Fibroblast of lung (primary cell): ENCODE measurements around the gene WNT7A. TPM values are rescaled to one million over a fixed set of nuclear protein-coding genes. Genes with fewer than 3 reads are reported as not detected.

Experiments used
- DNase-seq, 2 donors: peaks; one replicate each; pipeline versions ENCODE4 v3.0.0 to v3.0.0-alpha.2; 2010; ENCODE audit warnings: low read depth in 2 of 2
- H2AFZ ChIP-seq: 2 replicates; pipeline ENCODE4 v1.5.1; 2012; ENCODE audit warnings: low read length, control low read depth, inconsistent platforms
- H3K27ac ChIP-seq: 2 replicates; pipeline ENCODE4 v1.5.1; 2011; ENCODE audit warnings: low read length, control low read depth; ENCODE audit not compliant: insufficient read depth
- H3K27me3 ChIP-seq: 2 replicates; pipeline ENCODE4 v1.5.1; 2011; ENCODE audit warnings: mild to moderate bottlenecking, low read length; ENCODE audit not compliant: control insufficient read depth, insufficient read depth
- H3K36me3 ChIP-seq: 2 replicates; pipeline ENCODE4 v1.5.1; 2011; ENCODE audit warnings: low read length; ENCODE audit not compliant: control insufficient read depth, insufficient read depth
- H3K4me1 ChIP-seq: 2 replicates; pipeline ENCODE4 v1.5.1; 2011; ENCODE audit warnings: low read length; ENCODE audit not compliant: control insufficient read depth, insufficient read depth; ENCODE audit errors: extremely low read depth
- H3K4me2 ChIP-seq: 2 replicates; pipeline ENCODE4 v1.5.1; 2011; ENCODE audit warnings: low read length, control low read depth; ENCODE audit not compliant: insufficient read depth; ENCODE audit errors: extremely low read depth
- H3K4me3 ChIP-seq, 4 experiments: fragments of 200-600 bp in 1 of 4; sonication (generic) in 1 of 4; replicated peaks in 1 of 4; 2 replicates each; pipeline ENCODE4 v1.5.1; 2011 to 2016; ENCODE audit warnings: low read length in 4 of 4, low read depth in 3 of 4, mild to moderate bottlenecking in 3 of 4, control low read depth in 2 of 4, inconsistent platforms in 1 of 4, mixed read lengths in 1 of 4; ENCODE audit not compliant: insufficient read depth in 1 of 4; ENCODE audit errors: control extremely low read depth in 1 of 4
- H3K79me2 ChIP-seq: 2 replicates; pipeline ENCODE4 v1.5.1; 2012; ENCODE audit warnings: mild to moderate bottlenecking, low read length, inconsistent platforms; ENCODE audit not compliant: control insufficient read depth, insufficient read depth
- H3K9ac ChIP-seq: 2 replicates; pipeline ENCODE4 v1.5.1; 2011; ENCODE audit warnings: mild to moderate bottlenecking, low read length, control low read depth; ENCODE audit not compliant: insufficient read depth
- H3K9me3 ChIP-seq: 2 replicates; pipeline ENCODE4 v1.5.1; 2012; ENCODE audit warnings: low read depth, low read length; ENCODE audit not compliant: control insufficient read depth, insufficient read depth
- H4K20me1 ChIP-seq: 2 replicates; pipeline ENCODE4 v1.5.1; 2011; ENCODE audit warnings: low read length; ENCODE audit not compliant: control insufficient read depth, insufficient read depth; ENCODE audit errors: extremely low read depth
- CTCF ChIP-seq, 2 donors: IDR thresholded peaks in 1 of 2; conservative IDR thresholded peaks in 1 of 2; 1 replicate in 1 of 2; 2 replicates in 1 of 2; pipeline ENCODE4 v1.5.1; 2011 to 2012; ENCODE audit warnings: low read length in 2 of 2, control low read depth in 1 of 2, inconsistent platforms in 1 of 2, low read depth in 1 of 2, mild to moderate bottlenecking in 1 of 2
- EZH2 ChIP-seq: IDR thresholded peaks from 2 replicates; pipeline ENCODE4 v1.5.1; 2012; ENCODE audit warnings: low read length, control low read depth, mild to moderate bottlenecking; ENCODE audit errors: missing control alignments
- polyA plus RNA-seq, 2 donors: library from polyadenylated mRNA; depleted of rRNA in 1 of 2; stranded (reverse) in 1 of 2; unstranded in 1 of 2; fragments of >200 nt; gene quantifications; 2 replicates each; pipeline ENCODE4 v1.2.1, GENCODE V29; 2011 to 2012; ENCODE audit warnings: missing spikeins in 1 of 2
- total RNA-seq: library from RNA; depleted of rRNA; stranded (reverse); fragments of >200 nt; gene quantifications from 2 replicates; pipeline ENCODE4 v1.2.1, GENCODE V29; 2014

WNT7A gene
- total and polyA plus RNA-seq, 2 donors (not counting 1 experiment from before 2014, with no cell fraction given) = not detected

DNA sequence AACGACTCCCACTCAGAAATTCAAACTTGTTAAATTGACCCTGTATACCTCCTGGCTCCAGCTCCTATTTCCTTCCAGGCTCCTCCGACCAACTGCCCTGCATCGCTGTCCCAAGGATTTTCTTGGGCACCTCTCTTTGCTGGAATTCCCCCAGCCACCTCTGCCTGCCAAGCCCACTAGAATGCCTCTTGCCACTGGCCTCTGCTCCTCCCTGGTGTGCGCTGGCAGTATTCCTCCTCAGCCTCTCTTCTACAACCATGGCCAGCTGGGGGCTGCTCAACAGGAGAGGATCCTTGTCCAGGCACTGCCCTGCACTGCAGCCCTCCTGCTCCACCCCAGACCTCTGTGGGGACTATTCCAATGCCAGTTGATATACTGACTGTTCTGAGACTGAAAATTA lies 7.4 kb downstream of the WNT7A start:
- Histone ChIP-seq H3K27me3 (peaks cover 4% of the 10 kb centered on the region), H4K20me1 (no peaks in the 10 kb centered on the region), H3K79me2 (no peaks in the 10 kb centered on the region), H3K27ac (no peak overlapping the region), H3K4me2 (no peak overlapping the region), H3K9ac (no peak overlapping the region), H2AFZ (no peak overlapping the region), H3K4me1 (no peaks in the 10 kb centered on the region), H3K36me3 (no peaks in the 10 kb centered on the region), H3K9me3 (no peaks in the 10 kb centered on the region), H3K4me3 (no peak overlapping the region)
- no peak for DNase-seq
- TF ChIP-seq CTCF (conservative IDR thresholded peaks at IDR 0.05 in 1 of 2, IDR thresholded peaks at IDR 0.05 in 1 of 2; ENCODE audit: low read depth in 1 of 2, low read length in 2 of 2) = no peak
- no peak for TF ChIP-seq EZH2

GRCh38 chr3:13871791-13872190 lies 8.1 kb downstream of the WNT7A start:
- H3K27ac ChIP-seq = no peak overlapping the region
- no peaks in the 10 kb centered on the region for H3K79me2 ChIP-seq

DNA sequence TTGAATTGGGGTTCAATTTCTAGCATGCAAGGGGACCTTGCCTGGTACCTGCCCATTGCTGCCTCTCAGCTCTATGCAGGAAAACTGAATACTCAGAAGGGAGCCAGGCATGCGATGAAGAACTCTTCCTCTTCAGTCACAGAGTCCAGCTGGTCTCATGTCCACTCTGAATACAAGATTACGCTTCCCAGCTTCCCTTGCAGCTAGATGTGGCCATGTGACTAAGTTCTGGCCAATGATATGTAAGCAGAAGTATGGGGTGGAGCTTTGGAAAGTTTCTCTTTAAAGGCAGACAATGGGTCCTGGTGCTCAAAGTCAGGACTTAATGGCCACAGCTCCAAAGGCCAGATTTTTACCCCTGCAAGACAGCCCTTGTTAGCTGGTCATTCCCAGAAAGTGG lies 9.0 kb downstream of the WNT7A start:
- H3K27ac ChIP-seq = no peak overlapping the region
- H3K4me3 ChIP-seq = no peak overlapping the region
- H3K27me3 ChIP-seq = no peaks in the 10 kb centered on the region
- no peak overlapping the region for H3K9ac ChIP-seq
- no peaks in the 10 kb centered on the region for H4K20me1 ChIP-seq
- no peaks in the 10 kb centered on the region for H3K4me1 ChIP-seq
- H3K4me2 ChIP-seq = no peak overlapping the region
- DNase-seq = no peak
- no peak for TF ChIP-seq EZH2
- no peak for TF ChIP-seq CTCF (conservative IDR thresholded peaks at IDR 0.05 in 1 of 2, IDR thresholded peaks at IDR 0.05 in 1 of 2; ENCODE audit: low read depth in 1 of 2, low read length in 2 of 2)
- H2AFZ ChIP-seq = no peak overlapping the region
- H3K9me3 ChIP-seq = no peaks in the 10 kb centered on the region
- no peaks in the 10 kb centered on the region for H3K36me3 ChIP-seq
- H3K79me2 ChIP-seq = no peaks in the 10 kb centered on the region

More at GRCh38 chr3:13871791-13872190, 8.1 kb downstream of the WNT7A start:
- Histone ChIP-seq H3K27me3 (no peaks in the 10 kb centered on the region), H3K4me1 (no peaks in the 10 kb centered on the region), H3K4me3 (no peak overlapping the region), H4K20me1 (no peaks in the 10 kb centered on the region), H3K36me3 (no peaks in the 10 kb centered on the region), H3K9me3 (no peaks in the 10 kb centered on the region), H3K9ac (no peak overlapping the region), H3K4me2 (no peak overlapping the region), H2AFZ (no peak overlapping the region)
- no peak for DNase-seq
- TF ChIP-seq CTCF (conservative IDR thresholded peaks at IDR 0.05 in 1 of 2, IDR thresholded peaks at IDR 0.05 in 1 of 2; ENCODE audit: low read depth in 1 of 2, low read length in 2 of 2) (no peak), EZH2 (no peak)
